H1 (cell line): ENCODE measurements around the gene SPTBN4. TPM values are rescaled to one million over a fixed set of nuclear protein-coding genes. Genes with fewer than 3 reads are reported as not detected.

ENCODE experiments used
- CTCF ChIA-PET: fragments of 300-600 bp; sonication (Branson Sonifier 250); formaldehyde crosslinking; loops from one replicate; lab custom pipeline; 2021; ENCODE audit not compliant: partially characterized antibody; lab: Charles Lee
- POLR2A ChIA-PET: fragments of 300-600 bp; sonication (Branson Sonifier 250); formaldehyde crosslinking; loops from one replicate; lab custom pipeline; 2021; ENCODE audit warnings: inconsistent platforms; ENCODE audit not compliant: partially characterized antibody; lab: Charles Lee
- DNase-seq, 2 experiments: peaks; one replicate each; pipeline versions ENCODE4 v3.0.0 to v3.0.0-alpha.2; 2010 to 2022; ENCODE audit warnings: low spot score in 2 of 2, low read depth in 1 of 2, mixed read lengths in 1 of 2
- FAIRE-seq: peaks from 2 replicates; lab custom pipeline; 2011; peaks lifted over from hg19 to GRCh38; lab: Jason Lieb, UNC
- H2AFZ ChIP-seq: 2 replicates; pipeline ENCODE4 v1.8.1; 2012; ENCODE audit warnings: low read length, inconsistent platforms
- H2AK5ac ChIP-seq: 2 replicates; pipeline ENCODE4 v1.6.1; 2013; ENCODE audit warnings: low read depth, low read length
- H2BK120ac ChIP-seq: replicated peaks from 2 replicates; pipeline ENCODE3; 2013; ENCODE audit warnings: low read depth, low read length, inconsistent platforms
- H2BK12ac ChIP-seq: 2 replicates; pipeline ENCODE4 v1.6.1; 2013; ENCODE audit warnings: low read depth, low read length
- H2BK15ac ChIP-seq: 2 replicates; pipeline ENCODE4 v1.6.1; 2013; ENCODE audit warnings: low read length
- H2BK20ac ChIP-seq: 2 replicates; pipeline ENCODE4 v1.6.1; 2013; ENCODE audit warnings: low read length
- H2BK5ac ChIP-seq: 2 replicates; pipeline ENCODE4 v1.6.1; 2013; ENCODE audit warnings: low read depth, low read length
- H3K14ac ChIP-seq: 2 replicates; pipeline ENCODE4 v1.6.1; 2013; ENCODE audit warnings: inconsistent platforms; ENCODE audit not compliant: insufficient read length
- H3K18ac ChIP-seq: 2 replicates; pipeline ENCODE4 v1.6.1; 2013; ENCODE audit warnings: low read length; ENCODE audit errors: extremely low read depth
- H3K23ac ChIP-seq: 2 replicates; pipeline ENCODE4 v1.6.1; 2013; ENCODE audit warnings: inconsistent platforms; ENCODE audit not compliant: insufficient read length
- H3K23me2 ChIP-seq: 2 replicates; pipeline ENCODE4 v1.6.1; 2013; ENCODE audit warnings: low read depth, low read length
- H3K27ac ChIP-seq: 2 replicates; pipeline ENCODE4 v1.6.1; 2011; ENCODE audit warnings: low read depth, low read length, inconsistent platforms
- H3K27me3 ChIP-seq, 4 experiments: replicated peaks in 1 of 4; 1 replicate in 1 of 4; 2 replicates in 3 of 4; pipeline versions ENCODE4 v1.6.1 to v1.8.1; 2011 to 2013; ENCODE audit warnings: low read length in 3 of 4, mild to moderate bottlenecking in 3 of 4, inconsistent platforms in 2 of 4, mixed read lengths in 2 of 4, moderate library complexity in 1 of 4; ENCODE audit not compliant: control insufficient read depth in 3 of 4, insufficient read depth in 3 of 4; ENCODE audit errors: extremely low read depth in 1 of 4
- H3K36me3 ChIP-seq, 4 experiments: 2 replicates each; pipeline versions ENCODE4 v1.6.1 to v1.8.1; 2011 to 2013; ENCODE audit warnings: mild to moderate bottlenecking in 4 of 4, low read length in 3 of 4, moderate library complexity in 2 of 4, control low read depth in 1 of 4, inconsistent platforms in 1 of 4; ENCODE audit not compliant: insufficient read depth in 4 of 4, control insufficient read depth in 2 of 4
- H3K4ac ChIP-seq: replicated peaks from 2 replicates; pipeline ENCODE3; 2013; ENCODE audit warnings: low read length, low read depth, mixed read lengths, inconsistent platforms; ENCODE audit not compliant: insufficient read length
- H3K4me1 ChIP-seq, 4 experiments: replicated peaks in 1 of 4; 1 replicate in 1 of 4; 2 replicates in 3 of 4; pipeline versions ENCODE4 v1.6.1 to v1.8.1; 2011 to 2013; ENCODE audit warnings: low read length in 3 of 4, inconsistent platforms in 2 of 4, mixed read lengths in 1 of 4; ENCODE audit not compliant: insufficient read depth in 4 of 4, control insufficient read depth in 3 of 4
- H3K4me2 ChIP-seq, 2 experiments: 2 replicates each; pipeline versions ENCODE4 v1.6.1 to v1.8.1; 2011 to 2013; ENCODE audit warnings: low read depth in 2 of 2, low read length in 2 of 2, control low read depth in 1 of 2, inconsistent platforms in 1 of 2, mild to moderate bottlenecking in 1 of 2; ENCODE audit not compliant: insufficient read depth in 1 of 2
- H3K4me3 ChIP-seq, 4 experiments: fragments of 200-600, 300-600 bp in 1 of 4; sonication (generic), shearing (Covaris generic), sonication (Bioruptor Twin) in 1 of 4; 2 replicates each; pipeline versions ENCODE4 v1.5.1 to v1.8.1; 2011 to 2016; ENCODE audit warnings: low read length in 4 of 4, low read depth in 3 of 4, control low read depth in 2 of 4, inconsistent platforms in 2 of 4, mild to moderate bottlenecking in 2 of 4, mixed read lengths in 1 of 4, moderate library complexity in 1 of 4; ENCODE audit not compliant: insufficient read depth in 2 of 4; ENCODE audit errors: extremely low read depth in 1 of 4
- H3K56ac ChIP-seq: replicated peaks from 2 replicates; pipeline ENCODE3; 2013; ENCODE audit warnings: low read depth, mild to moderate bottlenecking, mixed read lengths, low read length, inconsistent platforms; ENCODE audit not compliant: insufficient read length
- H3K79me1 ChIP-seq: 2 replicates; pipeline ENCODE4 v1.6.1; 2013; ENCODE audit warnings: low read depth, low read length, control low read depth
- H3K79me2 ChIP-seq, 2 experiments: 2 replicates each; pipeline versions ENCODE4 v1.6.1 to v1.8.1; 2012 to 2013; ENCODE audit warnings: low read length in 2 of 2, mild to moderate bottlenecking in 2 of 2, inconsistent platforms in 1 of 2; ENCODE audit not compliant: insufficient read depth in 2 of 2, control insufficient read depth in 1 of 2
- H3K9ac ChIP-seq, 4 experiments: replicated peaks in 1 of 4; 1 replicate in 1 of 4; 2 replicates in 3 of 4; pipeline versions ENCODE4 v1.6.1 to v1.8.1; 2011 to 2013; ENCODE audit warnings: low read depth in 3 of 4, low read length in 3 of 4, control low read depth in 2 of 4, mild to moderate bottlenecking in 2 of 4, moderate library complexity in 2 of 4, inconsistent platforms in 1 of 4; ENCODE audit errors: extremely low read depth in 1 of 4
- H3K9me3 ChIP-seq, 2 experiments: 2 replicates each; pipeline versions ENCODE4 v1.6.1 to v1.8.1; 2012 to 2013; ENCODE audit warnings: mild to moderate bottlenecking in 2 of 2, moderate library complexity in 2 of 2, control low read depth in 1 of 2, inconsistent platforms in 1 of 2, low read depth in 1 of 2, low read length in 1 of 2, mixed read lengths in 1 of 2; ENCODE audit not compliant: insufficient read depth in 2 of 2
- H4K20me1 ChIP-seq, 2 experiments: replicated peaks in 1 of 2; 2 replicates each; pipeline versions ENCODE3 to v1.8.1; 2011 to 2013; ENCODE audit warnings: inconsistent platforms in 2 of 2, low read length in 2 of 2, mild to moderate bottlenecking in 1 of 2; ENCODE audit not compliant: insufficient read depth in 2 of 2, control insufficient read depth in 1 of 2
- H4K5ac ChIP-seq: 2 replicates; pipeline ENCODE4 v1.6.1; 2013; ENCODE audit warnings: low read length, low read depth, mixed read lengths, inconsistent platforms; ENCODE audit not compliant: insufficient read length
- H4K8ac ChIP-seq: 2 replicates; pipeline ENCODE4 v1.8.0; 2013; ENCODE audit warnings: mild to moderate bottlenecking, moderate library complexity, low read length, inconsistent platforms; ENCODE audit not compliant: insufficient read depth; ENCODE audit errors: extremely low read depth
- H4K91ac ChIP-seq: replicated peaks from 2 replicates; pipeline ENCODE3; 2013; ENCODE audit warnings: low read length, mixed read lengths, inconsistent platforms; ENCODE audit not compliant: insufficient read length
- ATF2 ChIP-seq: IDR thresholded peaks from 2 replicates; pipeline ENCODE4 v1.6.1; 2012; ENCODE audit warnings: low read length, inconsistent platforms
- CREB1 ChIP-seq: IDR thresholded peaks from 2 replicates; pipeline ENCODE4 v1.6.1; 2012; ENCODE audit warnings: inconsistent platforms
- EZH2 ChIP-seq: fragments of 200-600 bp; sonication (generic); IDR thresholded peaks from 2 replicates; pipeline ENCODE4 v1.7.1; 2012; ENCODE audit warnings: low read depth, mild to moderate bottlenecking, moderate library complexity, low read length, inconsistent platforms; ENCODE audit not compliant: severe bottlenecking
- JUN ChIP-seq: IDR thresholded peaks from 2 replicates; pipeline ENCODE4 v1.6.1; 2011; ENCODE audit warnings: low read depth, mild to moderate bottlenecking, improper control_type of control experiment, low read length
- KDM5A ChIP-seq: fragments of 200-600 bp; IDR thresholded peaks from 2 replicates; pipeline ENCODE4 v1.7.1; 2012; ENCODE audit warnings: mild to moderate bottlenecking, low read length, inconsistent platforms, mixed read lengths
- RNF2 ChIP-seq: fragments of 200-900, 300-1000 bp; sonication (generic); IDR thresholded peaks from 2 replicates; pipeline ENCODE4 v1.7.1; 2016; ENCODE audit warnings: borderline replicate concordance, low read depth, mild to moderate bottlenecking, antibody characterized with exemption, low read length; ENCODE audit not compliant: poor library complexity, severe bottlenecking; ENCODE audit errors: missing control alignments
- SIX5 ChIP-seq: IDR thresholded peaks from 2 replicates; pipeline ENCODE4 v1.6.1; 2011; ENCODE audit warnings: mild to moderate bottlenecking, low read depth, low read length
- TEAD4 ChIP-seq: IDR thresholded peaks from 2 replicates; pipeline ENCODE4 v1.6.1; 2012; ENCODE audit warnings: low read depth, low read length, inconsistent platforms, mixed read lengths
- WGBS, 2 experiments: shearing (Covaris generic) in 1 of 2; methylation state at CpG; one replicate each; pipeline versions ENCODE4 v1.1.6 to v1.1.7; 2013 to 2015; ENCODE audit warnings: low lambda C conversion rate in 2 of 2, mixed read lengths in 2 of 2, inconsistent platforms in 1 of 2, low coverage in 1 of 2, missing lambda C conversion rate in 1 of 2; ENCODE audit not compliant: insufficient replicate concordance in 2 of 2, insufficient coverage in 1 of 2, insufficient read length in 1 of 2; ENCODE audit errors: extremely low coverage in 1 of 2, missing lambda C conversion rate in 1 of 2; 5-methylcytosine and 5-hydroxymethylcytosine counted together
- polyA plus RNA-seq, 7 experiments: library from polyadenylated mRNA; depleted of rRNA in 3 of 7; stranded (reverse) in 5 of 7; unstranded in 2 of 7; fragments of >200 nt in 5 of 7; fragments of 200-250 nt in 2 of 7; gene quantifications; 1 replicate in 5 of 7; 2 replicates in 1 of 7; 4 replicates in 1 of 7; pipeline versions ENCODE4 v1.2.1 to v1.2.3, GENCODE V29; 2011 to 2013; ENCODE audit warnings: missing spikeins in 2 of 7, mixed read lengths in 2 of 7
- total RNA-seq: library from RNA; stranded (reverse); fragmentation: NEBNext Ultra II Directional; extraction: Animal tissue kit (Norgen Biotek cat#: 25700); gene quantifications from 2 replicates; pipeline ENCODE4 v1.2.1, GENCODE V29; 2021

SPTBN4 gene
- total and polyA plus RNA-seq, 2 of the 8 experiments (the other 6 are each of a cell fraction or from before 2014, with no cell fraction given), result 1.9 to 3.0 TPM

GRCh38 chr19:40616941-40617340, 150.1 kb downstream of the SPTBN4 start:
- H4K20me1 ChIP-seq, result peaks cover 5 to 6% of the 10 kb centered on the region in 2 experiments
- no peak overlapping the region for H4K8ac ChIP-seq
- no peak overlapping the region for H3K23ac ChIP-seq
- H2AK5ac ChIP-seq, result no peak overlapping the region
- no peak overlapping the region for H3K4me3 ChIP-seq
- POLR2A ChIA-PET, result interaction anchor here (0.6 kb wide), 1 partner anchor 18 kb away, joined by 4 read pairs; no protein-coding TSS in a partner anchor
- H3K9ac ChIP-seq, result no peak overlapping the region
- no peak for FAIRE-seq
- H3K79me1 ChIP-seq, result no peaks in the 10 kb centered on the region
- no peak overlapping the region for H3K56ac ChIP-seq
- no peak overlapping the region for H4K91ac ChIP-seq
- no peak overlapping the region for H3K4me2 ChIP-seq
- H2BK12ac ChIP-seq, result no peak overlapping the region
- DNase-seq, result no peak
- no peak overlapping the region for H2AFZ ChIP-seq
- H3K18ac ChIP-seq, result no peak overlapping the region
- H2BK20ac ChIP-seq, result no peak overlapping the region
- no peak overlapping the region for H2BK15ac ChIP-seq
- H2BK5ac ChIP-seq, result no peak overlapping the region
- WGBS, 2 experiments, result 92% methylated on average over 17 of the region's 17 CpGs; no CpG with 5 or more reads in 1 of the 2 experiments
- H3K14ac ChIP-seq, result no peak overlapping the region
- TF ChIP-seq TEAD4 (no peak), RNF2 (no peak), EZH2 (no peak), SIX5 (no peak), KDM5A (no peak), ATF2 (no peak), CREB1 (no peak), JUN (no peak)
- TF ChIP-seq, all 59 proteins: peak for 0
- Histone ChIP-seq H3K79me2 (no peaks in the 10 kb centered on the region), H3K4me1 (peaks cover 0 to 6% (median 1%) of the 10 kb centered on the region in 4 experiments; a peak in 4 of 7 replicates), H3K27ac (no peak overlapping the region), H3K27me3 (peaks cover 0 to 7% (median 7%) of the 10 kb centered on the region in 4 experiments; a peak in 6 of 7 replicates), H3K4ac (no peak overlapping the region), H3K9me3 (no peaks in the 10 kb centered on the region), H4K5ac (no peak overlapping the region), H3K36me3 (peaks cover 2 to 23% (median 11%) of the 10 kb centered on the region in 4 experiments; a peak in 7 of 8 replicates), H3K23me2 (peaks cover 8% of the 10 kb centered on the region), H2BK120ac (no peak overlapping the region)
- CTCF ChIA-PET, result interaction anchor here (1.8 to 2.7 kb wide), 2 partner anchors 14 to 17 kb away, joined by 14 to 18 read pairs; no protein-coding TSS in a partner anchor
